CD14-positive monocyte (primary cell): ENCODE results near the gene DDX46. TPM values are rescaled to one million over a fixed set of nuclear protein-coding genes. Genes with fewer than 3 reads are reported as not detected.

ENCODE experiments used
- DNase-seq, 3 donors: peaks; one replicate each; pipeline ENCODE4 v3.0.0-alpha.2; 2011 to 2022
- H2AFZ ChIP-seq: 2 replicates; pipeline ENCODE4 v1.6.0; 2012; ENCODE audit warnings: mild to moderate bottlenecking, low read depth, low read length, inconsistent platforms; ENCODE audit not compliant: insufficient read depth, poor library complexity, severe bottlenecking
- H3K27ac ChIP-seq, 2 donors: 1 replicate in 1 of 2; 2 replicates in 1 of 2; pipeline ENCODE4 v1.5.1; 2012 to 2013; ENCODE audit warnings: low read length in 2 of 2, control low read depth in 1 of 2, inconsistent platforms in 1 of 2, low read depth in 1 of 2, mild to moderate bottlenecking in 1 of 2
- H3K27me3 ChIP-seq, 2 donors: one replicate each; pipeline versions ENCODE4 v1.6.0 to v1.6.1; 2011 to 2013; ENCODE audit warnings: low read length in 2 of 2; ENCODE audit not compliant: control insufficient read depth in 2 of 2, insufficient read depth in 2 of 2
- H3K36me3 ChIP-seq, 2 donors: replicated peaks in 1 of 2; 1 replicate in 1 of 2; 2 replicates in 1 of 2; pipeline versions ENCODE4 v1.5.1 to v1.6.1; 2012 to 2013; ENCODE audit warnings: low read length in 2 of 2, control low read depth in 1 of 2, inconsistent platforms in 1 of 2, mild to moderate bottlenecking in 1 of 2; ENCODE audit not compliant: insufficient read depth in 2 of 2, control insufficient read depth in 1 of 2
- H3K4me1 ChIP-seq, 2 donors: 1 replicate in 1 of 2; 2 replicates in 1 of 2; pipeline versions ENCODE4 v1.5.1 to v1.6.1; 2012 to 2013; ENCODE audit warnings: low read length in 2 of 2, control low read depth in 1 of 2, inconsistent platforms in 1 of 2, mild to moderate bottlenecking in 1 of 2, moderate library complexity in 1 of 2; ENCODE audit not compliant: insufficient read depth in 2 of 2, control insufficient read depth in 1 of 2
- H3K4me2 ChIP-seq: replicated peaks from 2 replicates; pipeline ENCODE3; 2012; ENCODE audit warnings: low read length, moderate library complexity, mild to moderate bottlenecking; ENCODE audit not compliant: poor library complexity, severe bottlenecking; ENCODE audit errors: extremely low read depth
- H3K4me3 ChIP-seq, 3 experiments: fragments of 200-600 bp in 1 of 3; sonication (generic) in 1 of 3; replicated peaks in 1 of 3; 1 replicate in 2 of 3; 2 replicates in 1 of 3; pipeline ENCODE4 v1.5.1; 2011 to 2013; ENCODE audit warnings: low read length in 3 of 3, mild to moderate bottlenecking in 3 of 3, control low read depth in 2 of 3, low read depth in 2 of 3, inconsistent platforms in 1 of 3, moderate library complexity in 1 of 3
- H3K79me2 ChIP-seq: 2 replicates; pipeline ENCODE4 v1.6.0; 2012; ENCODE audit warnings: mild to moderate bottlenecking, control low read depth, inconsistent platforms, low read length, moderate library complexity; ENCODE audit not compliant: insufficient read depth
- H3K9ac ChIP-seq: 2 replicates; pipeline ENCODE4 v1.6.0; 2017; ENCODE audit warnings: low read length, mild to moderate bottlenecking; ENCODE audit not compliant: insufficient read depth, poor library complexity, severe bottlenecking
- H3K9me3 ChIP-seq, 2 donors: replicated peaks in 1 of 2; 1 replicate in 1 of 2; 2 replicates in 1 of 2; pipeline versions ENCODE4 v1.5.1 to v1.6.1; 2012 to 2013; ENCODE audit warnings: low read length in 2 of 2, control low read depth in 1 of 2; ENCODE audit not compliant: control insufficient read depth in 1 of 2, insufficient read depth in 1 of 2
- H4K20me1 ChIP-seq: 2 replicates; pipeline ENCODE4 v1.6.0; 2012; ENCODE audit warnings: mild to moderate bottlenecking, low read length, control low read depth, moderate library complexity; ENCODE audit not compliant: insufficient read depth
- H3K27ac Mint-ChIP-seq, 7 donors: one replicate each; pipeline ENCODE4 v1.8.0; 2020; ENCODE audit warnings: mild to moderate bottlenecking in 7 of 7, mixed read lengths in 7 of 7, moderate library complexity in 6 of 7, inconsistent platforms in 2 of 7
- H3K27me3 Mint-ChIP-seq, 3 donors: one replicate each; pipeline ENCODE4 v1.8.0; 2021 to 2022; ENCODE audit warnings: low read depth in 3 of 3, mild to moderate bottlenecking in 3 of 3, mixed read lengths in 3 of 3, moderate library complexity in 3 of 3, inconsistent platforms in 1 of 3
- H3K36me3 Mint-ChIP-seq, 2 donors: one replicate each; pipeline ENCODE4 v1.8.0; 2020; ENCODE audit warnings: mixed read lengths in 2 of 2, inconsistent platforms in 1 of 2, mild to moderate bottlenecking in 1 of 2
- H3K4me1 Mint-ChIP-seq: one replicate; pipeline ENCODE4 v1.8.0; 2020; ENCODE audit warnings: mild to moderate bottlenecking, mixed read lengths
- H3K4me3 Mint-ChIP-seq, 2 donors: one replicate each; pipeline ENCODE4 v1.8.0; 2020; ENCODE audit warnings: mild to moderate bottlenecking in 2 of 2, mixed read lengths in 2 of 2, moderate library complexity in 1 of 2
- H3K9me3 Mint-ChIP-seq, 7 donors: one replicate each; pipeline ENCODE4 v1.8.0; 2020 to 2022; ENCODE audit warnings: mixed read lengths in 7 of 7, mild to moderate bottlenecking in 6 of 7, moderate library complexity in 6 of 7, inconsistent platforms in 2 of 7
- WGBS: methylation state at CpG from one replicate; pipeline ENCODE4 v1.1.5; 2013; ENCODE audit warnings: missing lambda C conversion rate; ENCODE audit not compliant: insufficient coverage; 5-methylcytosine and 5-hydroxymethylcytosine counted together
- intact Hi-C, 2 donors: fragments of 100-400 bp; cut with micrococcal nuclease; formaldehyde crosslinking; loops; one replicate each; pipeline versions ENCODE4 v1.15.0 to v1.15.1; 2023
- polyA plus RNA-seq, 3 donors: library from polyadenylated mRNA; depleted of rRNA in 1 of 3; unstranded in 2 of 3; stranded (reverse) in 1 of 3; fragments of 300-500 nt in 2 of 3; fragments of >200 nt in 1 of 3; fragmentation: Illumina TruSeq in 2 of 3; gene quantifications; 1 replicate in 2 of 3; 2 replicates in 1 of 3; pipeline ENCODE4 v1.2.3, GENCODE V29; 2012 to 2021
- TF ChIP-seq, protein P1 (sequence below): fragments of 200-600 bp; IDR thresholded peaks from one replicate; pipeline ENCODE4 v1.8.0; 2022; ENCODE audit warnings: antibody characterized with exemption, mild to moderate bottlenecking

Gene DDX46
- polyA plus RNA-seq, 3 donors = 7.6 to 22.3 (median 11.8) TPM

DNA sequence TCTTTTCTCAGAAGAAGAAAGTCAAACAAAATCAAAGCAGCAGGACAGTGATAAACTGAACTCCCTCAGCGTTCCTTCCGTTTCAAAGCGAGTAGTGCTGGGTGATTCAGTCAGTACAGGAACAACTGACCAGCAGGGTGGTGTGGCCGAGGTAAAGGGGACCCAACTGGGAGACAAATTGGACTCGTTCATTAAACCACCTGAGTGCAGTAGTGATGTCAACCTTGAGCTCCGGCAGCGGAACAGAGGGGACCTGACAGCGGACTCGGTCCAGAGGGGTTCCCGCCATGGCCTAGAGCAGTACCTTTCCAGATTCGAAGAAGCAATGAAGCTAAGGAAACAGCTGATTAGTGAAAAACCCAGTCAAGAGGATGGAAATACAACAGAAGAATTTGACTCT is 17.5 kb upstream of the DDX46 start:
- no peaks in the 10 kb centered on the region for H4K20me1 ChIP-seq
- peaks cover 28% of the 10 kb centered on the region for H3K79me2 ChIP-seq
- Mint-ChIP-seq H3K4me3 (no peak overlapping the region), H3K36me3 (peaks cover 10 to 16% of the 10 kb centered on the region in 2 donors), H3K27me3 (no peaks in the 10 kb centered on the region), H3K4me1 (peaks cover 22% of the 10 kb centered on the region), H3K9me3 (peaks cover 0 to 3% (median 0%) of the 10 kb centered on the region in 7 donors), H3K27ac (no peak overlapping the region)
- no peak overlapping the region for H2AFZ ChIP-seq
- H3K36me3 ChIP-seq = peaks cover 5 to 18% of the 10 kb centered on the region in 2 donors
- H3K4me1 ChIP-seq = peaks cover 28 to 30% of the 10 kb centered on the region in 2 donors
- DNase-seq = no peak
- WGBS = 90% methylated on average over 11 of the region's 11 CpGs
- no peak overlapping the region for H3K4me2 ChIP-seq
- TF ChIP-seq, protein P1, sequence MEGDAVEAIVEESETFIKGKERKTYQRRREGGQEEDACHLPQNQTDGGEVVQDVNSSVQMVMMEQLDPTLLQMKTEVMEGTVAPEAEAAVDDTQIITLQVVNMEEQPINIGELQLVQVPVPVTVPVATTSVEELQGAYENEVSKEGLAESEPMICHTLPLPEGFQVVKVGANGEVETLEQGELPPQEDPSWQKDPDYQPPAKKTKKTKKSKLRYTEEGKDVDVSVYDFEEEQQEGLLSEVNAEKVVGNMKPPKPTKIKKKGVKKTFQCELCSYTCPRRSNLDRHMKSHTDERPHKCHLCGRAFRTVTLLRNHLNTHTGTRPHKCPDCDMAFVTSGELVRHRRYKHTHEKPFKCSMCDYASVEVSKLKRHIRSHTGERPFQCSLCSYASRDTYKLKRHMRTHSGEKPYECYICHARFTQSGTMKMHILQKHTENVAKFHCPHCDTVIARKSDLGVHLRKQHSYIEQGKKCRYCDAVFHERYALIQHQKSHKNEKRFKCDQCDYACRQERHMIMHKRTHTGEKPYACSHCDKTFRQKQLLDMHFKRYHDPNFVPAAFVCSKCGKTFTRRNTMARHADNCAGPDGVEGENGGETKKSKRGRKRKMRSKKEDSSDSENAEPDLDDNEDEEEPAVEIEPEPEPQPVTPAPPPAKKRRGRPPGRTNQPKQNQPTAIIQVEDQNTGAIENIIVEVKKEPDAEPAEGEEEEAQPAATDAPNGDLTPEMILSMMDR = no peak
- no peak overlapping the region for H3K4me3 ChIP-seq
- no peak overlapping the region for H3K9ac ChIP-seq
- intact Hi-C loops = no loop called here
- no peaks in the 10 kb centered on the region for H3K9me3 ChIP-seq
- H3K27ac ChIP-seq = no peak overlapping the region
- H3K27me3 ChIP-seq = no peaks in the 10 kb centered on the region

DNA sequence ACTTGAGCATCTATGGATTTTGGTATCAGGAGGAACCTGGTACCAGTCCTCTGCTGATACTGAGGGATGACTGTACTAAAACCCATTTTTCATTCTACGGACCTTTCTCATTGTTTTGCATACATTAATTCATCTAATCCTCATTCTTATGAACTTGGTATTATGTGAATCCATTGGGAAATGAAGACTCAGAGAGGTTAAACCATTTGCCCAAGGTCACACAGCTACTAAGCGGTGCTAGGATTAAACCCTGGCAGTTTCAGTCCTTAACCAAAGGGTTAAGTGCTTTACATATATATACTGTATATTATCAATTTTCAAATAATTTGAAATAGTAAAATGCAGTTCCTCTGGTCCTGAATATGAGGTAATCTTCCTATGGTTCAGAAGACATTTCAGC is 16.4 kb upstream of the DDX46 start:
- H3K4me1 ChIP-seq = peaks cover 19 to 20% of the 10 kb centered on the region in 2 donors
- H4K20me1 ChIP-seq = no peaks in the 10 kb centered on the region
- H3K4me3 Mint-ChIP-seq = no peak overlapping the region
- DNase-seq = no peak
- no peak overlapping the region for H3K4me3 ChIP-seq
- no peak overlapping the region for H3K4me2 ChIP-seq
- TF ChIP-seq, protein P1 = no peak
- H3K36me3 Mint-ChIP-seq = peaks cover 10 to 16% of the 10 kb centered on the region in 2 donors
- H3K79me2 ChIP-seq = peaks cover 28% of the 10 kb centered on the region
- intact Hi-C loops = no loop called here
- H3K9ac ChIP-seq = no peak overlapping the region
- no peaks in the 10 kb centered on the region for H3K27me3 ChIP-seq
- peaks cover 16% of the 10 kb centered on the region for H3K4me1 Mint-ChIP-seq
- H3K27ac Mint-ChIP-seq = no peak overlapping the region
- H3K9me3 ChIP-seq = no peaks in the 10 kb centered on the region
- no peak overlapping the region for H3K27ac ChIP-seq
- no peaks in the 10 kb centered on the region for H3K27me3 Mint-ChIP-seq
- no CpG with 5 or more reads among the region's 2 CpGs for WGBS
- peaks cover 0 to 3% (median 0%) of the 10 kb centered on the region in 7 donors for H3K9me3 Mint-ChIP-seq
- peaks cover 5 to 18% of the 10 kb centered on the region in 2 donors for H3K36me3 ChIP-seq
- H2AFZ ChIP-seq = no peak overlapping the region
